Glutamatergic neuron (in vitro differentiated cells): Measurements from ENCODE around the gene ITGB6. TPM values are rescaled to one million over a fixed set of nuclear protein-coding genes. Genes with fewer than 3 reads are reported as not detected.

Source experiments
- DNase-seq: peaks from one replicate; pipeline ENCODE4 v3.0.0; 2022
- H3K27ac Mint-ChIP-seq: one replicate; pipeline ENCODE4 v1.8.0; 2020; ENCODE audit warnings: mild to moderate bottlenecking, mixed read lengths, inconsistent platforms; ENCODE audit not compliant: unreplicated experiment
- H3K27me3 Mint-ChIP-seq: one replicate; pipeline ENCODE4 v1.8.0; 2020; ENCODE audit warnings: mild to moderate bottlenecking, moderate library complexity, mixed read lengths, inconsistent platforms; ENCODE audit not compliant: unreplicated experiment
- H3K36me3 Mint-ChIP-seq: one replicate; pipeline ENCODE4 v1.8.0; 2020; ENCODE audit warnings: mild to moderate bottlenecking, mixed read lengths, inconsistent platforms; ENCODE audit not compliant: unreplicated experiment
- H3K4me1 Mint-ChIP-seq: one replicate; pipeline ENCODE4 v1.8.0; 2020; ENCODE audit warnings: mild to moderate bottlenecking, low read depth, mixed read lengths, inconsistent platforms; ENCODE audit not compliant: unreplicated experiment
- H3K4me3 Mint-ChIP-seq: one replicate; pipeline ENCODE4 v1.8.0; 2020; ENCODE audit warnings: mild to moderate bottlenecking, mixed read lengths, inconsistent platforms; ENCODE audit not compliant: unreplicated experiment
- H3K9me3 Mint-ChIP-seq: one replicate; pipeline ENCODE4 v1.8.0; 2020; ENCODE audit warnings: mild to moderate bottlenecking, moderate library complexity, mixed read lengths, inconsistent platforms; ENCODE audit not compliant: unreplicated experiment
- CTCF ChIP-seq: fragments of 200-600 bp; sonication (generic); IDR thresholded peaks from one replicate; pipeline ENCODE4 v1.5.0; 2021; ENCODE audit not compliant: partially characterized antibody, unreplicated experiment
- total RNA-seq: library from RNA; stranded (reverse); fragmentation: NEBNext Ultra II Directional; extraction: Animal tissue kit (Norgen Biotek cat#: 25700); gene quantifications from one replicate; pipeline ENCODE4 v1.2.1, GENCODE V29; 2021; ENCODE audit not compliant: unreplicated experiment

The ITGB6 gene
- total RNA-seq, 1 donor from 2014 or later = not detected

GRCh38 chr2:160221391-160222276 is 21.6 kb upstream of the ITGB6 start:
- Mint-ChIP-seq H3K27ac (no peak overlapping the region), H3K4me1 (no peaks in the 10 kb centered on the region), H3K9me3 (peaks cover 4% of the 10 kb centered on the region)

GRCh38 chr2:160220545-160221009 is 20.5 kb upstream of the ITGB6 start:
- Mint-ChIP-seq H3K9me3 (peaks cover 5% of the 10 kb centered on the region), H3K27ac (no peak overlapping the region), H3K4me3 (no peak overlapping the region), H3K4me1 (no peaks in the 10 kb centered on the region), H3K36me3 (peaks cover 8% of the 10 kb centered on the region), H3K27me3 (peaks cover 5% of the 10 kb centered on the region)
- TF ChIP-seq CTCF = no peak
- DNase-seq = no peak

More at GRCh38 chr2:160221391-160222276, 21.6 kb upstream of the ITGB6 start:
- no peak for DNase-seq
- Mint-ChIP-seq H3K36me3 (peaks cover 8% of the 10 kb centered on the region), H3K27me3 (peaks cover 5% of the 10 kb centered on the region), H3K4me3 (no peak overlapping the region)
- TF ChIP-seq CTCF = no peak

- TF ChIP-seq CTCF = no peak
- H3K27me3 Mint-ChIP-seq = peaks cover 5% of the 10 kb centered on the region
- DNase-seq = no peak
- peaks cover 4% of the 10 kb centered on the region for H3K9me3 Mint-ChIP-seq
- H3K27ac Mint-ChIP-seq = no peak overlapping the region
- H3K4me3 Mint-ChIP-seq = no peak overlapping the region
- no peaks in the 10 kb centered on the region for H3K4me1 Mint-ChIP-seq
- H3K36me3 Mint-ChIP-seq = peaks cover 7% of the 10 kb centered on the region
Observed at GRCh38 chr2:160220026-160220425, 20.0 kb upstream of the ITGB6 start.

GRCh38 chr2:160214461-160215445 is 14.7 kb upstream of the ITGB6 start:
- Mint-ChIP-seq H3K9me3 (peaks cover 2% of the 10 kb centered on the region), H3K36me3 (peaks cover 5% of the 10 kb centered on the region), H3K4me1 (peaks cover 3% of the 10 kb centered on the region), H3K27me3 (peaks cover 5% of the 10 kb centered on the region), H3K27ac (no peak overlapping the region), H3K4me3 (no peak overlapping the region)
- DNase-seq = no peak
- no peak for TF ChIP-seq CTCF
